GM10266 (cell line): ENCODE results near the gene ANKRD31.

Experiments used
- DNase-seq: peaks from one replicate; pipeline ENCODE4 v3.0.0; 2012; ENCODE audit errors: extremely low spot score
- TF ChIP-seq, protein P1 (sequence below): IDR thresholded peaks from 2 replicates; pipeline ENCODE4 v1.5.1; 2012; ENCODE audit warnings: mild to moderate bottlenecking, low read depth; ENCODE audit not compliant: control insufficient read depth, insufficient read depth; ENCODE audit errors: missing control alignments

Gene ANKRD31

DNA sequence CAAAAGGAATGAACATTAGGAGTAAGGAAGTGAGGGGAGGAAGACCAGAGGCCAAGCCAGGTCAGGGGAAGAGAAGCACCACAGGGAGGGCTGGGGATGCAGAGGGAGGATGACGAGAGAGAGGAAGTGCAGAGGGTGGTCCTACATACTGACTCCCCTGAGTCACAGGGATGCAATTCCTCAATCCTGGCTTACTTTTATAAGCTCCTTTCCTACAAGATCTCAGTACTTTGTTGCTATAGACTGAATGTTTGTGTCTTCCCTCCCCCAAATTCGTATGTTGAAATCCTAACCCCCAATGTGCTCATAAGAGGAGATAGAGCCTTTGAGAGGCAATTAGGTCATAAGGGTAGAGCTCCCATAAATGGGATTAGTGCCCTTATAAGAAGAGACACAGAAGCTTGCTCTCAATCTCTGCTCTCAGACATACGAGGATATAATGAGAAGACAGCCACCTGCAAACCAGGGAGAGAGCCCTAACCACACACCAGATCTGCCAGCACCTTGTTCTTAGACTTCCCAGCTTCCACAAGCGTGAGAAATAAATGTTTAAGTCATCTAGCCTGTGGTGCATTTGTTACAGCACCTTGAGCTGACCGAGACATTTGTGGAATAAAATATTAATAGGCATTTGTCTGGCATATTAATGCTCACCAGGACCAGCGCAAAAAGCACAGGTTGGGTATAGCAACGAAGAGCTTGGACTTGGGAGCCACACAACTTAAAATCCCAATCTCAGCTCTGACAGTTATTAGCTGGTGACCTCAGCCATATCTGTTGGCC is 217.7 kb downstream of the ANKRD31 start:
- TF ChIP-seq, protein P1, sequence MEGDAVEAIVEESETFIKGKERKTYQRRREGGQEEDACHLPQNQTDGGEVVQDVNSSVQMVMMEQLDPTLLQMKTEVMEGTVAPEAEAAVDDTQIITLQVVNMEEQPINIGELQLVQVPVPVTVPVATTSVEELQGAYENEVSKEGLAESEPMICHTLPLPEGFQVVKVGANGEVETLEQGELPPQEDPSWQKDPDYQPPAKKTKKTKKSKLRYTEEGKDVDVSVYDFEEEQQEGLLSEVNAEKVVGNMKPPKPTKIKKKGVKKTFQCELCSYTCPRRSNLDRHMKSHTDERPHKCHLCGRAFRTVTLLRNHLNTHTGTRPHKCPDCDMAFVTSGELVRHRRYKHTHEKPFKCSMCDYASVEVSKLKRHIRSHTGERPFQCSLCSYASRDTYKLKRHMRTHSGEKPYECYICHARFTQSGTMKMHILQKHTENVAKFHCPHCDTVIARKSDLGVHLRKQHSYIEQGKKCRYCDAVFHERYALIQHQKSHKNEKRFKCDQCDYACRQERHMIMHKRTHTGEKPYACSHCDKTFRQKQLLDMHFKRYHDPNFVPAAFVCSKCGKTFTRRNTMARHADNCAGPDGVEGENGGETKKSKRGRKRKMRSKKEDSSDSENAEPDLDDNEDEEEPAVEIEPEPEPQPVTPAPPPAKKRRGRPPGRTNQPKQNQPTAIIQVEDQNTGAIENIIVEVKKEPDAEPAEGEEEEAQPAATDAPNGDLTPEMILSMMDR: no peak
- DNase-seq: no peak
